ENCODE measurements around the gene VPS4A.

GRCh38 chr16:69350536-69351133 is 39.5 kb downstream of the VPS4A start:
- TF ChIP-seq POLR2A (IDR thresholded peaks at IDR 0.05; ENCODE audit: borderline replicate concordance, extremely low read depth, insufficient read depth, insufficient read length), result no peak
- TF ChIP-seq POLR2AphosphoS5 (IDR thresholded peaks at IDR 0.05; ENCODE audit: low read depth, low read length), result no peak
- TF ChIP-seq CTCF (IDR thresholded peaks at IDR 0.05 in 2 of 3, conservative IDR thresholded peaks at IDR 0.05 in 1 of 3; ENCODE audit: borderline replicate concordance in 1 of 3, insufficient read depth in 1 of 3, low read depth in 2 of 3, low read length in 2 of 3), result no peak
- TF ChIP-seq ZBTB33 (IDR thresholded peaks at IDR 0.05; ENCODE audit: extremely low read depth, insufficient replicate concordance, low read length), result no peak
- TF ChIP-seq ELF1 (IDR thresholded peaks at IDR 0.05; ENCODE audit: borderline replicate concordance, low read depth), result no peak
- no peak for TF ChIP-seq EGR1 (IDR thresholded peaks at IDR 0.05; ENCODE audit: low read depth)
- no peak for TF ChIP-seq SP1 (IDR thresholded peaks at IDR 0.05; ENCODE audit: low read depth)
- no peak for TF ChIP-seq EZH2phosphoT487 (IDR thresholded peaks at IDR 0.05; ENCODE audit: borderline replicate concordance)

Measured in HCT116 (cell line).